Muscle of leg (tissue), 11 donors: ENCODE results near the gene IGLL5. TPM values are rescaled to one million over a fixed set of nuclear protein-coding genes. Genes with fewer than 3 reads are reported as not detected.
"Not testable (repeated sequence)": the region's sequence is repeated elsewhere in the genome, so short reads cannot be mapped to it uniquely, and the experiment has no call there.

ENCODE experiments used
- DNase-seq: peaks from one replicate; pipeline ENCODE4 v3.0.0; 2013
- H3K27ac ChIP-seq: one replicate; pipeline ENCODE4 v1.5.1; 2013; ENCODE audit warnings: mild to moderate bottlenecking, low read length, control low read depth
- H3K27me3 ChIP-seq: one replicate; pipeline ENCODE4 v1.6.1; 2013; ENCODE audit warnings: low read length; ENCODE audit not compliant: control insufficient read depth, insufficient read depth
- H3K36me3 ChIP-seq: one replicate; pipeline ENCODE4 v1.6.1; 2013; ENCODE audit warnings: low read length; ENCODE audit not compliant: control insufficient read depth, insufficient read depth
- H3K4me1 ChIP-seq: one replicate; pipeline ENCODE4 v1.6.1; 2013; ENCODE audit warnings: low read length; ENCODE audit not compliant: control insufficient read depth, insufficient read depth
- H3K4me3 ChIP-seq: one replicate; pipeline ENCODE4 v1.5.1; 2013; ENCODE audit warnings: low read length, control low read depth
- H3K9me3 ChIP-seq: replicated peaks from 2 replicates; pipeline ENCODE4 v1.6.1; 2013; ENCODE audit warnings: low read depth, low read length; ENCODE audit not compliant: control insufficient read depth
- WGBS: methylation state at CpG from one replicate; pipeline ENCODE4 v1.1.5; 2013; ENCODE audit warnings: missing lambda C conversion rate; ENCODE audit not compliant: insufficient coverage; 5-methylcytosine and 5-hydroxymethylcytosine counted together
- polyA plus RNA-seq, 8 donors: library from polyadenylated mRNA; unstranded; fragments of 120-200 nt; gene quantifications; one replicate each; pipeline versions ENCODE4 v1.2.1 to v1.2.3, GENCODE V29; 2013; ENCODE audit warnings: inconsistent platforms in 1 of 8, low replicate concordance in 1 of 8; ENCODE audit not compliant: insufficient read length in 8 of 8, insufficient read depth in 1 of 8
- total RNA-seq: library from RNA; stranded (reverse); fragments of 120-200 nt; gene quantifications from one replicate; pipeline ENCODE4 v1.2.4, GENCODE V29; 2013

IGLL5 gene
- total and polyA plus RNA-seq, 9 donors, result 0.13 to 0.57 (median 0.30) TPM; not detected in 4

GRCh38 chr22:22893891-22894739 is 6.5 kb downstream of the IGLL5 start:
- peaks cover 21% of the 10 kb centered on the region for H3K4me1 ChIP-seq
- H3K27me3 ChIP-seq, result peaks cover 2% of the 10 kb centered on the region
- H3K36me3 ChIP-seq, result no peaks in the 10 kb centered on the region
- no peaks in the 10 kb centered on the region for H3K9me3 ChIP-seq
- WGBS, result 63% methylated on average over 5 of the region's 9 CpGs
- DNase-seq, result no peak
- H3K4me3 ChIP-seq, result no peak overlapping the region
- H3K27ac ChIP-seq, result no peak overlapping the region

GRCh38 chr22:22894740-22895731 is 7.4 kb downstream of the IGLL5 start:
- Histone ChIP-seq H3K36me3 (no peaks in the 10 kb centered on the region), H3K27me3 (peaks cover 2% of the 10 kb centered on the region), H3K27ac (no peak overlapping the region), H3K4me3 (no peak overlapping the region), H3K9me3 (no peaks in the 10 kb centered on the region), H3K4me1 (peaks cover 21% of the 10 kb centered on the region)
- 74% methylated on average over 10 of the region's 17 CpGs for WGBS
- no peak for DNase-seq

GRCh38 chr22:22895776-22896445 is 8.3 kb downstream of the IGLL5 start:
- Histone ChIP-seq H3K27ac (no peak overlapping the region), H3K27me3 (peaks cover 2% of the 10 kb centered on the region), H3K36me3 (no peaks in the 10 kb centered on the region), H3K9me3 (no peaks in the 10 kb centered on the region), H3K4me1 (peaks cover 21% of the 10 kb centered on the region), H3K4me3 (no peak overlapping the region)
- DNase-seq, result no peak
- WGBS, result 72% methylated on average over 3 of the region's 6 CpGs

GRCh38 chr22:22896601-22897000 is 9.0 kb downstream of the IGLL5 start:
- Histone ChIP-seq H3K36me3 (no peaks in the 10 kb centered on the region), H3K27ac (no peak overlapping the region), H3K4me1 (peaks cover 24% of the 10 kb centered on the region), H3K4me3 (no peak overlapping the region), H3K9me3 (no peaks in the 10 kb centered on the region), H3K27me3 (peaks cover 4% of the 10 kb centered on the region)
- DNase-seq, result no peak
- 71% methylated on average over 2 of the region's 3 CpGs for WGBS

- Histone ChIP-seq H3K27ac (peak overlapping the region; percentile 63), H3K36me3 (no peaks in the 10 kb centered on the region), H3K4me1 (peaks cover 29% of the 10 kb centered on the region), H3K9me3 (no peaks in the 10 kb centered on the region), H3K27me3 (peaks cover 6% of the 10 kb centered on the region), H3K4me3 (no peak overlapping the region)
- 73% methylated on average over 3 of the region's 3 CpGs for WGBS
- peak; percentile 74 for DNase-seq
These were observed 9.5 kb downstream of the IGLL5 start for GRCh38 chr22:22897091-22897490.

- Histone ChIP-seq H3K36me3 (no peaks in the 10 kb centered on the region), H3K4me1 (peaks cover 38% of the 10 kb centered on the region), H3K27ac (no peak overlapping the region), H3K9me3 (no peaks in the 10 kb centered on the region), H3K27me3 (peaks cover 6% of the 10 kb centered on the region), H3K4me3 (no peak overlapping the region)
- no peak for DNase-seq
- WGBS, result 40% methylated on average over 3 of the region's 5 CpGs
These were observed 10.3 kb downstream of the IGLL5 start for GRCh38 chr22:22897947-22898346.

GRCh38 chr22:22898411-22898950 is 10.9 kb downstream of the IGLL5 start:
- not testable (repeated sequence) for H3K27ac ChIP-seq, H3K9me3 ChIP-seq, H3K36me3 ChIP-seq, H3K27me3 ChIP-seq, H3K4me3 ChIP-seq, DNase-seq
- H3K4me1 ChIP-seq, result peaks cover 43% of the 10 kb centered on the region
- WGBS, result no CpG with 5 or more reads among the region's 1 CpG

GRCh38 chr22:22899342-22900080 is 11.9 kb downstream of the IGLL5 start:
- DNase-seq, H3K4me3 ChIP-seq, H3K27ac ChIP-seq, H3K9me3 ChIP-seq, H3K27me3 ChIP-seq, H3K36me3 ChIP-seq: not testable (repeated sequence)
- WGBS, result 75% methylated on average over 1 of the region's 9 CpGs
- H3K4me1 ChIP-seq, result peaks cover 50% of the 10 kb centered on the region

- DNase-seq, H3K27ac ChIP-seq, H3K9me3 ChIP-seq, H3K36me3 ChIP-seq, H3K4me3 ChIP-seq, H3K27me3 ChIP-seq: not testable (repeated sequence)
- no CpG with 5 or more reads among the region's 16 CpGs for WGBS
- peaks cover 55% of the 10 kb centered on the region for H3K4me1 ChIP-seq
These were observed 13.1 kb downstream of the IGLL5 start for GRCh38 chr22:22900527-22901205.
